GM18951 (cell line): Measurements from ENCODE around the gene METTL17.

ENCODE experiments used
- POLR2A ChIP-seq: IDR thresholded peaks from 4 replicates; pipeline ENCODE4 v1.6.1; 2011; ENCODE audit warnings: mild to moderate bottlenecking; ENCODE audit not compliant: insufficient read length, insufficient read depth; ENCODE audit errors: extremely low read depth
- in situ Hi-C: fragments of 300-500 bp; cut with MboI; formaldehyde crosslinking; loops from one replicate; pipeline ENCODE4 v1.12.0; 2022; ENCODE audit warnings: low sequenced_read_pairs, mixed read lengths, inconsistent platforms; ENCODE audit not compliant: unreplicated experiment

METTL17 gene

DNA sequence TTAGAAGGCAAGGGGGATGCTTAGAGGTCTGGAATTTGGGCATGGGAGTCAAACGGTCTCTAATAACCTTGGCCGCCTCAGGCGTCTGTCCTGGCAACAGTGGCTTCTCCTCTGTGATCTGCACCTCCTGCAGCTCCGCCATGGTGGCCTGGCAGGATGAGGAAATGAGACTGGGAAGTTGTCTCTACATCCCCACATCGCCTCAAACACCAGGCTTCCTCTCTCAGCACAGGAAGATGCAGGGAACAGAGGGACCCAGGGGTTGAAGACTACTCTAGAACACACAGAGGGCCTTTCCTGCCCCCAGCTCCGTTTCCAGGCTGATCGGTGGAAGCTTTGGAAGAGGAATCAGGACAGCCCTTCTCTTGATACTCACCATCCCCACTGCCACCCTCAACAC lies 33.4 kb downstream of the METTL17 start:
- no peak for TF ChIP-seq POLR2A
- in situ Hi-C loops: no loop called here

GRCh38 chr14:21023817-21024584 lies 34.2 kb downstream of the METTL17 start:
- no peak for TF ChIP-seq POLR2A
- in situ Hi-C loops: no loop called here

GRCh38 chr14:21024585-21025370 lies 35.0 kb downstream of the METTL17 start, which contains the start of gene NDRG2:
TSS of gene NDRG2 (minus strand) at chr14:21025061. CDS start at chr14:21023315, 1,746 bp downstream.
- in situ Hi-C loops: no loop called here
- TF ChIP-seq POLR2A: no peak

DNA sequence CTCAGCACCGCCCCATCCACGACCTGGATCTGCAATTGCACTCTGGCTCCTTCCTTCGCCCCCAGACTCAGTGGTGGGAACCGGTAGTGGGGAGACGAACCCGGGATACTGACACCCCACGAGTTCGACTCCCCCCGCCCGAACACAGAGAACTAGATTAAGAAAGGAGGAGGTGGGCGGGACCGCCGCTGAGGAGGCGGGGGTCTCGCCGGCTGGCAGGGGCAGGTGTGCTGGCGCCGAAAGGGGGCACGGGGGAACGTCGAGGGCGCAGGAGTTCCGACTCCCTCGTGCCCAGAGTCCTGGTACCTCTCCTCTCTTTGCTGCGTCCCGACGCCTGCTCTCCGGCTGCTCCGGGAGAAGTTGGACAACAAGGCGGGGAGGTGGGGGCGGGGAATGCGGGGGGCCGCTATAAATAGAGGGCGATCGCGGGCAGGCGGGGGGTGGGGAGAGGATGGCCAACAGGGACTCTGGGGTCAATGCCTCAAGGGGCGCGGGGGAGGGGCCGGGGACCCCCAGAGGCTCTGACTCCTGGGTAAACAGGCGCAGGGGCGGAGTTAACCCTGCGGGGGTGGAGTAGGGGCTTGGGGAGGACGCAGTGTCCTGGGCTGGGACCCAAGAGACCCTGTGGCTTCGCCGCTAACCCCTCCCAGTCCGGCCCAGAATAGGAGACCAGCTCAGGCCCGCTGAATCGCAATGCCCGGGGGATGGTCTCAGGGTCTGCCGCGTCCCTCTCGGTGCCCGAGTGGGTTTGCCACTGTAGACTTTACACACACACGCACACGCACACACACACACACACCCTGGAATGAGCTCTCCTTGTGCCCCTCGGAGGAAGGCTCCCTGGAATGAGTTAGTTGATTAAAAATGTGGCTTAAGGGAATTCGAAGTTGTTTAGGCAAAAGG lies 35.8 kb downstream of the METTL17 start:
- no peak for TF ChIP-seq POLR2A
- in situ Hi-C loops: no loop called here

GRCh38 chr14:21026274-21026987 lies 36.7 kb downstream of the METTL17 start:
- in situ Hi-C loops: no loop called here
- no peak for TF ChIP-seq POLR2A

GRCh38 chr14:21026988-21027315 lies 37.2 kb downstream of the METTL17 start:
- in situ Hi-C loops: no loop called here

GRCh38 chr14:21029917-21030316 lies 40.1 kb downstream of the METTL17 start, which contains the start of gene TPPP2:
TSS of gene TPPP2 (plus strand) at chr14:21030217. CDS start at chr14:21030582, 365 bp downstream.
- no peak for TF ChIP-seq POLR2A
- in situ Hi-C loops: no loop called here

More at GRCh38 chr14:21026988-21027315, 37.2 kb downstream of the METTL17 start:
- TF ChIP-seq POLR2A: no peak

DNA sequence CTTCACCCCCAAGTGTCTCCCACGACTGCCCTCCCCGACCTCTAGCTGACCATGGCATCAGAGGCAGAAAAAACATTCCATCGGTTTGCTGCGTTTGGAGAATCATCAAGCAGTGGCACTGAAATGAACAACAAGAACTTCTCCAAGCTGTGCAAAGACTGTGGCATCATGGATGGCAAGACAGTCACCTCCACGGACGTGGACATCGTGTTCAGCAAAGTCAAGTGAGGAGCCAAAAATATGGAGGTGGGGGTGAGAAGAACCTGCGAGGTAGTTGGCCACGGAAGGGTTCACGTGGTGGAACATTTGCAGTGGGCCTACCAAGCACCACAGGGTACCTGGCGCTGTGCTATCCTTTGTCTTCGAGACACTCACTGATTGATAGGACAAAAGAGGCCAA lies 40.8 kb downstream of the METTL17 start:
- no peak for TF ChIP-seq POLR2A
- in situ Hi-C loops: no loop called here

GRCh38 chr14:21032326-21033132 lies 42.7 kb downstream of the METTL17 start:
- TF ChIP-seq POLR2A: no peak
- in situ Hi-C loops: no loop called here

DNA sequence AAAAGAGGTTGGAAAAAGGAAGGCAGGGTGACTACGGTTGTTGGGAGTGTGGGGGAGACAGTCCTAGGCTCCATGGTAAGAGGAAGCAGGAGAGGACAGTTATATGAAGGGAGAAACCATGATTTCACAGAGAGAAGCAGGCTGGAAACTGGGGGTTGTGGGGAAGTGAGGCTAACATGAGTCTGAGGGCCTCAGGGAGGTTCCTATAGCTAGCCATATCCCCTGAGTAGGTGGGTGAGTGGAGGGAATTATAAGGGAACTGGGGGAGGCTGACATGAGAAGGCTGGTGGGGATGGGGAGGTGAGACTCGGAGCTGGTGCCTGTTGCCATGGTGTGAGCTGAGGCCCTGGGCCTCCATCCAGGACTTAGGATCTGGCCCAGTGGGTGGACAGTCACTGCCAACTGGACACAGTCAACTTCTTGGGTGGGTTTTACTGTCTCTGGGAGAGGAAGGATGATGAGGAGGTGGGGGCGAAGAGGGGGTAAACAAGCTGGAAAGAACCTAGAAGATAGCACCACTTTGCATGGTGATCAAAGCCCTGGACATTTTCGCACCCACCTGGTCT lies 43.4 kb downstream of the METTL17 start:
- in situ Hi-C loops: no loop called here
- no peak for TF ChIP-seq POLR2A

GRCh38 chr14:21034707-21035106 lies 44.9 kb downstream of the METTL17 start, which contains the start of gene RNASE13:
TSS of gene RNASE13 (minus strand) at chr14:21034807. CDS start at chr14:21034288, 519 bp downstream.
- in situ Hi-C loops: no loop called here

More at GRCh38 chr14:21034707-21035106, 44.9 kb downstream of the METTL17 start, which contains the start of gene RNASE13:
- TF ChIP-seq POLR2A: no peak
